ENCODE results near the gene RP2. TPM values are rescaled to one million over a fixed set of nuclear protein-coding genes. Genes with fewer than 3 reads are reported as not detected.

RP2 gene
- total RNA-seq, 1 experiment from 2014 or later, result 5.1 TPM

DNA sequence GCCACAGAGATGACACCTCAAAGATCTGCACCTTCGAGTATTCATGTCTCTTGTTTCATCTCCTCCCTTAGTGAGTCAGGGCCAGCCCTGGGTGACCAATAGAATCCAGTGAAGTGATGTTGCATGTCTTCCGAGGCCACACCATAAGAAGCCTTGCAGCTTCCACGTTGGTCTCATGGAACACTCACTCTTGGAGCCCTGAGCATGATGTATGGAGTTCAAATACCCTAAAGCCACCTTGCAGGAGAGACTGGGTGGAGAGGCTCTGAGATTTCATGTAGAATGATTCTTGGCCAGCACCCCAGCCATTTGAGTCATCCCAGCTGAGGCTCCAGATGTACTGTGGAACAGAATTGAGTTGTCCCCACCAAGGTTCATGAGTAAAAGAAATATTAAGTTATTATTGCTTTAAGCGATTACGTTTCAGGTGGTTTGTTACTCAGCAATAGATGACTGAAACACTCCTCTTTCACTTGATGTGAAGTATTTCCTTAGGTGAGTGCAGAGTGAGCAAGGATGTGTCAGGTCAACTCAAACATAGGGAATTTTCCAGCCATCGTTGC, 5.0 kb upstream of the RP2 start:
- no peak overlapping the region for H3K9ac ChIP-seq (ENCODE audit: extremely low read depth, insufficient read length, low read length)
- H3K9me3 ChIP-seq (ENCODE audit: control insufficient read depth, low read depth, low read length), result peaks cover 13% of the 10 kb centered on the region
- no peak overlapping the region for H3K27ac ChIP-seq (ENCODE audit: insufficient read length, low read depth, low read length)
- no peak overlapping the region for H4K5ac ChIP-seq (ENCODE audit: insufficient read length, low read depth, low read length)
- H3K9me3 Mint-ChIP-seq, result peaks cover 51 to 59% of the 10 kb centered on the region in 2 experiments
- no peak overlapping the region for H2BK12ac ChIP-seq (ENCODE audit: insufficient read length, low read depth, low read length)
- H3K4me1 Mint-ChIP-seq, result no peaks in the 10 kb centered on the region
- H2AK5ac ChIP-seq (ENCODE audit: insufficient read length, low read length), result no peak overlapping the region
- no peak overlapping the region for H3K27ac Mint-ChIP-seq
- no peak for TF ChIP-seq CTCF (conservative IDR thresholded peaks at IDR 0.05)
- H2BK5ac ChIP-seq (ENCODE audit: insufficient read length, low read length), result no peak overlapping the region
- no peak overlapping the region for H3K56ac ChIP-seq (ENCODE audit: insufficient read length, low read depth, low read length)
- no peak overlapping the region for H4K8ac ChIP-seq (replicated peaks; ENCODE audit: insufficient read length, low read depth, low read length)
- no peak overlapping the region for H3K18ac ChIP-seq (ENCODE audit: insufficient read length, low read depth, low read length)
- no peaks in the 10 kb centered on the region for H3K27me3 ChIP-seq (ENCODE audit: insufficient read depth, low read length)
- H3K4me2 ChIP-seq (ENCODE audit: insufficient read depth, insufficient read length, low read length), result no peak overlapping the region
- no peak overlapping the region for H3K4me3 Mint-ChIP-seq
- no peak overlapping the region for H3K4ac ChIP-seq (ENCODE audit: low read depth, low read length)
- no peak overlapping the region for H3K14ac ChIP-seq (ENCODE audit: insufficient read depth, low read length)
- no peaks in the 10 kb centered on the region for H3K79me2 ChIP-seq (ENCODE audit: insufficient read depth, low read length)
- no peak overlapping the region for H2BK20ac ChIP-seq (ENCODE audit: low read depth, low read length, poor library complexity, severe bottlenecking)
- H4K20me1 ChIP-seq (ENCODE audit: control insufficient read depth, insufficient read depth, insufficient read length), result no peaks in the 10 kb centered on the region
- H2BK120ac ChIP-seq (ENCODE audit: low read depth, low read length, poor library complexity, severe bottlenecking), result no peak overlapping the region
- no peak overlapping the region for H4K91ac ChIP-seq (ENCODE audit: insufficient read length, low read depth, low read length)
- no peaks in the 10 kb centered on the region for H3K79me1 ChIP-seq (ENCODE audit: insufficient read depth, low read depth, low read length, poor library complexity, severe bottlenecking)
- H3K36me3 Mint-ChIP-seq (ENCODE audit: insufficient read depth in 1 of 3, low read depth in 3 of 3), result peaks cover 0 to 6% (median 3%) of the 10 kb centered on the region in 3 experiments; a peak in 4 of 7 replicates
- no peak overlapping the region for H2BK15ac ChIP-seq (ENCODE audit: low read depth, low read length)
- H3K4me1 ChIP-seq (ENCODE audit: insufficient read depth, low read length), result no peaks in the 10 kb centered on the region
- H2AFZ ChIP-seq (ENCODE audit: low read length), result no peak overlapping the region
- WGBS (ENCODE audit: extremely low coverage, insufficient read length, low lambda C conversion rate), result no CpG with 5 or more reads among the region's 6 CpGs
- DNase-seq, result no peak
- peaks cover 1% of the 10 kb centered on the region; the same call in 1 of the 2 replicates for H3K27me3 Mint-ChIP-seq (ENCODE audit: low read depth)
- no peaks in the 10 kb centered on the region for H3K23me2 ChIP-seq (ENCODE audit: insufficient read length, low read depth, low read length, poor library complexity, severe bottlenecking)
- H3K23ac ChIP-seq (ENCODE audit: insufficient read length, low read depth, low read length), result no peak overlapping the region
- H3T11ph ChIP-seq (ENCODE audit: low read length), result no peak overlapping the region

All from H9 (cell line).